Adrenal gland (tissue), 5 donors: ENCODE data around the gene PLAC8.

Source experiments
- CTCF ChIP-seq, 6 experiments: fragments of 450-650 bp in 4 of 6; fragments of 200-600 bp in 2 of 6; sonication (generic) in 1 of 6; IDR thresholded peaks; 1 replicate in 5 of 6; 2 replicates in 1 of 6; pipeline versions ENCODE4 v1.5.1 to v1.8.0; 2016 to 2021; ENCODE audit warnings: antibody characterized with exemption in 6 of 6, mild to moderate bottlenecking in 2 of 6, moderate library complexity in 1 of 6
- POLR2A ChIP-seq, 2 donors: fragments of 450-650 bp; IDR thresholded peaks; one replicate each; pipeline ENCODE4 v1.6.1; 2017; ENCODE audit warnings: antibody characterized with exemption in 2 of 2, mild to moderate bottlenecking in 2 of 2, moderate library complexity in 1 of 2
- donor health status: DM: no; HTN: no; CAD: no.

GRCh38 chr4:83040269-83040668 is 74.3 kb downstream of the PLAC8 start:
- no peak for TF ChIP-seq POLR2A (IDR thresholded peaks at IDR 0.05)
- no peak for TF ChIP-seq CTCF (IDR thresholded peaks at IDR 0.05)
